IMR-90 (cell line): ENCODE measurements around the gene RHCE. TPM values are rescaled to one million over a fixed set of nuclear protein-coding genes. Genes with fewer than 3 reads are reported as not detected.

Experiments
- ATAC-seq: fragments of 200-7000 bp; cut with Tn5 transposase; 2 replicates; pipeline ENCODE4 v1.9.1; 2020; ENCODE audit warnings: low read depth, mild to moderate bottlenecking, moderate library complexity
- BruUV-seq: library from RNA; stranded (reverse); fragments of 400-500 nt; replicated peaks from 2 replicates; lab custom pipeline; 2021; lab: Mats Ljungman, UMichigan
- CTCF ChIA-PET: fragments of 300-600 bp; formaldehyde crosslinking; extraction: SDS; loops from one replicate; lab custom pipeline; 2021; ENCODE audit warnings: antibody characterized with exemption; lab: Yijun Ruan, JAX
- POLR2A ChIA-PET: fragments of 300-600 bp; sonication (Branson Sonifier 250); formaldehyde crosslinking; loops from one replicate; lab custom pipeline; 2022; ENCODE audit warnings: antibody characterized with exemption; ENCODE audit not compliant: unreplicated experiment; lab: Charles Lee
- DNase-seq: peaks from one replicate; pipeline ENCODE4 v3.0.0; 2013
- H2AFZ ChIP-seq: replicated peaks from 2 replicates; pipeline ENCODE3; 2013; ENCODE audit warnings: low read length, mild to moderate bottlenecking; ENCODE audit not compliant: poor library complexity
- H2AK5ac ChIP-seq: 2 replicates; pipeline ENCODE4 v1.6.1; 2013; ENCODE audit warnings: low read depth, low read length, inconsistent platforms
- H2AK9ac ChIP-seq: replicated peaks from 2 replicates; pipeline ENCODE3; 2013; ENCODE audit warnings: mild to moderate bottlenecking, low read depth, low read length, moderate library complexity; ENCODE audit not compliant: poor library complexity
- H2BK120ac ChIP-seq: 2 replicates; pipeline ENCODE4 v1.6.1; 2013; ENCODE audit warnings: low read depth, low read length, inconsistent platforms
- H2BK15ac ChIP-seq: 3 replicates; pipeline ENCODE4 v1.6.1; 2013; ENCODE audit warnings: low read depth, low read length, inconsistent platforms
- H2BK20ac ChIP-seq: 2 replicates; pipeline ENCODE4 v1.6.1; 2013; ENCODE audit warnings: low read depth, mild to moderate bottlenecking, inconsistent platforms, low read length, moderate library complexity
- H2BK5ac ChIP-seq: 2 replicates; pipeline ENCODE4 v1.6.1; 2013; ENCODE audit warnings: mild to moderate bottlenecking, low read depth, low read length, inconsistent platforms; ENCODE audit not compliant: poor library complexity, severe bottlenecking
- H3K14ac ChIP-seq: replicated peaks from 2 replicates; pipeline ENCODE4 v1.6.1; 2013; ENCODE audit warnings: low read depth, low read length, inconsistent platforms
- H3K18ac ChIP-seq: 2 replicates; pipeline ENCODE4 v1.6.1; 2013; ENCODE audit warnings: low read depth, low read length, control low read depth
- H3K23ac ChIP-seq: 2 replicates; pipeline ENCODE4 v1.6.1; 2013; ENCODE audit warnings: low read depth, low read length, inconsistent platforms
- H3K27ac ChIP-seq: 2 replicates; pipeline ENCODE4 v1.5.1; 2013; ENCODE audit warnings: mild to moderate bottlenecking, control low read depth, low read length; ENCODE audit not compliant: insufficient read depth
- H3K27me3 ChIP-seq: 2 replicates; pipeline ENCODE4 v1.6.1; 2013; ENCODE audit warnings: low read length; ENCODE audit not compliant: control insufficient read depth, insufficient read depth
- H3K36me3 ChIP-seq: 2 replicates; pipeline ENCODE4 v1.6.1; 2013; ENCODE audit warnings: low read length, mixed read lengths; ENCODE audit not compliant: control insufficient read depth, insufficient read depth
- H3K4ac ChIP-seq: 2 replicates; pipeline ENCODE4 v1.6.1; 2013; ENCODE audit warnings: low read depth, low read length, inconsistent platforms
- H3K4me1 ChIP-seq: 2 replicates; pipeline ENCODE4 v1.6.1; 2013; ENCODE audit warnings: low read length, mixed read lengths; ENCODE audit not compliant: control insufficient read depth, insufficient read depth
- H3K4me2 ChIP-seq: 2 replicates; pipeline ENCODE4 v1.6.1; 2013; ENCODE audit warnings: low read depth, mild to moderate bottlenecking, control low read depth, low read length, moderate library complexity
- H3K4me3 ChIP-seq: 2 replicates; pipeline ENCODE4 v1.5.1; 2013; ENCODE audit warnings: low read depth, mild to moderate bottlenecking, control low read depth, low read length, moderate library complexity; ENCODE audit not compliant: insufficient read depth
- H3K56ac ChIP-seq: 2 replicates; pipeline ENCODE4 v1.6.1; 2013; ENCODE audit warnings: low read length, inconsistent platforms; ENCODE audit not compliant: insufficient read depth; ENCODE audit errors: extremely low read depth
- H3K79me1 ChIP-seq, 2 experiments: 2 replicates each; pipeline ENCODE4 v1.6.1; 2013; ENCODE audit warnings: low read length in 2 of 2, inconsistent platforms in 1 of 2, low read depth in 1 of 2
- H3K9ac ChIP-seq: 2 replicates; pipeline ENCODE4 v1.6.1; 2013; ENCODE audit warnings: low read depth, low read length, control low read depth
- H3K9me1 ChIP-seq: 2 replicates; pipeline ENCODE4 v1.6.1; 2013; ENCODE audit warnings: low read length, inconsistent platforms; ENCODE audit not compliant: insufficient read depth
- H3K9me3 ChIP-seq: 2 replicates; pipeline ENCODE4 v1.6.1; 2013; ENCODE audit warnings: low read length; ENCODE audit not compliant: control insufficient read depth, insufficient read depth
- H4K20me1 ChIP-seq: 2 replicates; pipeline ENCODE4 v1.6.1; 2013; ENCODE audit warnings: low read length, inconsistent platforms; ENCODE audit not compliant: insufficient read depth
- H4K5ac ChIP-seq: 2 replicates; pipeline ENCODE4 v1.6.1; 2013; ENCODE audit warnings: mild to moderate bottlenecking, low read depth, low read length, control low read depth
- H4K8ac ChIP-seq, 2 experiments: 2 replicates each; pipeline ENCODE4 v1.6.1; 2013; ENCODE audit warnings: low read depth in 2 of 2, low read length in 2 of 2, control low read depth in 1 of 2, inconsistent platforms in 1 of 2
- H4K91ac ChIP-seq: 2 replicates; pipeline ENCODE4 v1.6.1; 2013; ENCODE audit warnings: low read depth, low read length, inconsistent platforms; ENCODE audit not compliant: insufficient read depth
- CEBPB ChIP-seq: IDR thresholded peaks from 2 replicates; pipeline ENCODE4 v1.6.1; 2012; ENCODE audit warnings: low read depth, low read length, improper control_type of control experiment
- ELK1 ChIP-seq: fragments of 150-350 bp; IDR thresholded peaks from 2 replicates; pipeline ENCODE4 v1.6.1; 2016; ENCODE audit warnings: low read depth, mild to moderate bottlenecking, low read length, moderate library complexity, borderline replicate concordance
- SMC3 ChIP-seq: fragments of 150-350 bp; IDR thresholded peaks from 2 replicates; pipeline ENCODE4 v1.6.1; 2016; ENCODE audit warnings: low read depth, mild to moderate bottlenecking, antibody characterized with exemption, low read length, moderate library complexity
- WGBS, 2 experiments: methylation state at CpG; one replicate each; pipeline versions ENCODE4 v1.1.5 to v1.1.7; 2013; ENCODE audit warnings: missing lambda C conversion rate in 2 of 2; ENCODE audit not compliant: insufficient read length in 1 of 2; ENCODE audit errors: extremely low coverage in 2 of 2; 5-methylcytosine and 5-hydroxymethylcytosine counted together
- dilution Hi-C: fragments of 300-500 bp; cut with HindIII; formaldehyde crosslinking; loops from one replicate; pipeline ENCODE4 v1.14.3; 2018; ENCODE audit warnings: low sequenced_read_pairs; ENCODE audit not compliant: unreplicated experiment
- in situ Hi-C: fragments of 300-500 bp; cut with MboI; formaldehyde crosslinking; loops from 3 replicates; pipeline ENCODE4 v1.14.3; 2019; ENCODE audit warnings: low sequenced_read_pairs, inconsistent platforms, mixed read lengths
- intact Hi-C: fragments of 100-400 bp; cut with micrococcal nuclease; formaldehyde crosslinking; loops from 2 replicates; pipeline ENCODE4 v1.10.0; 2022
- polyA plus RNA-seq, 3 experiments: library from polyadenylated mRNA; depleted of rRNA; stranded (reverse); fragments of >200 nt; gene quantifications; 2 replicates each; pipeline ENCODE4 v1.2.3, GENCODE V29; 2012; ENCODE audit warnings: low replicate concordance in 1 of 3
- total RNA-seq: library from RNA; depleted of rRNA; stranded (reverse); fragments of >200 nt; gene quantifications from 2 replicates; pipeline ENCODE4 v1.2.3, GENCODE V29; 2012

RHCE gene
- total and polyA plus RNA-seq, 2 of the 4 experiments (the other 2 are of a cell fraction): 0.54 to 0.62 TPM

DNA sequence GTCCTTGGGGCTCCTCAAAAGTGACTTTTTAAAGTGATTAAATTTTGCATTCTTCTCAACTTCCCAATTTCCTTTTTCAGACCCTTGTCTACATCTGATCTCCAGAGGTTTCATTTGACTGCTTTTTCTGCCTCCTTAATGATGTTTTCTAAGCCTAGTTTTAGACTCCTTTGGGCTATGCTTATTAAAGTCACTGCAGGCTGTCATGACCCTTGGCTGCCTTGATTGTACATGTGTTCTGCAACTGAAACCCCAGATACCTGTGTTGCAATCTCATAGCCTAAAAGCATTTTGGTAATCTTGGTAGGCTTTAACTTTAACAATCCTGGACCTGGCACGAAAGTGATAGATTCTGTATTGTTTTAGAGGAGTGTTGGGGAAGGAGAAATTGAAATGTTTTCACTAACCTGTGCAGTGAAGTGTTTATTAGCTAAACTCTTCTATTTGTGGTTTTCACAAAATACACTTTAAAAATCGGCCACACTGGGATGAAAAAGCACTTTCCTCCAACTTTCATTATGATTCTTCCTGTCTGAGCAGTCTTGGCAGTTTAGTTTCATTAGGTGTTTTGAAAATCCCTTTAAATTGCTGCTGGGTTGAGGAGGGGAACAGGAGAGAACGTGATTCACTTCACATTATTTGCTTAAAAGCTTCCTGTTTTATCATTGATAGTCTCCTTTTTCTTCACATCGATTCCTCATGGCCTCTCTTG lies 14.9 kb upstream of the RHCE start:
- ChIA-PET POLR2A (no interaction called here), CTCF (no interaction called here)
- DNase-seq (no peak), ATAC-seq (no peak)
- no TSS peak for BruUV-seq
- H3K79me1 ChIP-seq: peaks cover 33 to 66% of the 10 kb centered on the region in 2 experiments
- H3K9me3 ChIP-seq: no peaks in the 10 kb centered on the region
- peaks cover 36% of the 10 kb centered on the region; the same call in 1 of the 2 replicates for H4K20me1 ChIP-seq
- H2AK5ac ChIP-seq: no peak overlapping the region
- H3K9me1 ChIP-seq: peaks cover 2% of the 10 kb centered on the region
- no peak overlapping the region for H2AK9ac ChIP-seq
- no peak overlapping the region for H2BK5ac ChIP-seq
- TF ChIP-seq SMC3 (no peak), CEBPB (peak; percentile 63), ELK1 (no peak)
- in situ Hi-C loops (no loop called here), intact Hi-C loops (loop anchor here (10.0 kb wide), 1 partner anchor 49 kb away; no protein-coding TSS in a partner anchor), dilution Hi-C loops (no loop called here)
- no peak overlapping the region; the same call in 1 of the 2 replicates for H4K5ac ChIP-seq
- no peak overlapping the region for H3K9ac ChIP-seq
- no peak overlapping the region for H2AFZ ChIP-seq
- WGBS, 2 experiments: no CpG with 5 or more reads among the region's 4 CpGs
- H2BK20ac ChIP-seq: no peak overlapping the region
- no peaks in the 10 kb centered on the region for H3K27me3 ChIP-seq
- no peak overlapping the region for H3K23ac ChIP-seq
- no peak overlapping the region; the same call in 1 of the 2 replicates for H3K4me3 ChIP-seq
- H3K18ac ChIP-seq: no peak overlapping the region; the same call in 1 of the 2 replicates
- no peak overlapping the region for H4K8ac ChIP-seq
- H3K36me3 ChIP-seq: peaks cover 2% of the 10 kb centered on the region; the same call in 1 of the 2 replicates
- no peak overlapping the region for H2BK15ac ChIP-seq
- H3K14ac ChIP-seq: no peak overlapping the region
- peaks cover 11% of the 10 kb centered on the region for H3K4me1 ChIP-seq
- no peak overlapping the region for H3K4ac ChIP-seq
- H4K91ac ChIP-seq: no peak overlapping the region
- H3K27ac ChIP-seq: no peak overlapping the region
- H3K4me2 ChIP-seq: peak overlapping the region; percentile 76
- H3K56ac ChIP-seq: no peak overlapping the region
- H2BK120ac ChIP-seq: no peak overlapping the region
